ENCODE results near the gene TMEM54. TPM values are rescaled to one million over a fixed set of nuclear protein-coding genes. Genes with fewer than 3 reads are reported as not detected.

Gene TMEM54
- total and polyA plus RNA-seq, 10 of the 15 experiments (the other 5 are each of a cell fraction or from before 2014, with no cell fraction given): 0.07 to 0.94 (median 0.56) TPM; not detected in 1

- TF ChIP-seq, protein P1, sequence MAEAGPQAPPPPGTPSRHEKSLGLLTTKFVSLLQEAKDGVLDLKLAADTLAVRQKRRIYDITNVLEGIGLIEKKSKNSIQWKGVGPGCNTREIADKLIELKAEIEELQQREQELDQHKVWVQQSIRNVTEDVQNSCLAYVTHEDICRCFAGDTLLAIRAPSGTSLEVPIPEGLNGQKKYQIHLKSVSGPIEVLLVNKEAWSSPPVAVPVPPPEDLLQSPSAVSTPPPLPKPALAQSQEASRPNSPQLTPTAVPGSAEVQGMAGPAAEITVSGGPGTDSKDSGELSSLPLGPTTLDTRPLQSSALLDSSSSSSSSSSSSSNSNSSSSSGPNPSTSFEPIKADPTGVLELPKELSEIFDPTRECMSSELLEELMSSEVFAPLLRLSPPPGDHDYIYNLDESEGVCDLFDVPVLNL (IDR thresholded peaks at IDR 0.05; ENCODE audit: low read depth, low read length): no peak
These were observed 38.6 kb upstream of the TMEM54 start (continued) for GRCh38 chr1:32939655-32940371.

DNA sequence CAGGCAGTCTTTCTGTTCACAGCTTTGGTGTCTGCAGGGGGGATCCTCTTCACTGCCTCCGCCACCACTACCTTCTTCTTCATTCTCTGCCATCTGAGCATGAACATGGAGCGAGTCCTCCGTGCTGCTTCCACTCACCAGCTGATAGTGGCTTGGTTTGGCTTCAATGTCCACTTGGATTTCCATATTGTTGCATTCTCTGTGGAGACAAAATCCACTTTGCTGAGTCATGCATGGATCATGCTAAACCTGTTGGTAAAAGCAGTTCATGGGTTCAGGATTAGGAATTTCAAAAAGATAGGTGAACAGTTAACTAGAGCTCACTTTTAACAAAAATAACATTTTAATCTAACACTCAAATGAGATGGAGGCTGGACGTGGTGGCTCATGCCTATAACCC lies 35.9 kb upstream of the TMEM54 start:
- ChIA-PET RAD21 (ENCODE audit: unreplicated experiment) (interaction anchor here (0.6 to 1.2 kb wide), 7 partner anchors 10 to 464 kb away, joined by 3 to 4 read pairs (median 3); no protein-coding TSS in a partner anchor), CTCF (interaction anchor here (1.4 to 8.1 kb wide), 3 partner anchors 11 to 120 kb away, joined by 5 to 183 read pairs (median 6); no protein-coding TSS in a partner anchor), SMC1A (ENCODE audit: uncharacterized antibody, unreplicated experiment) (interaction anchor here (0.7 to 7.2 kb wide), 7 partner anchors 16 to 117 kb away, joined by 3 to 53 read pairs (median 5); no protein-coding TSS in a partner anchor), POLR2A (interaction anchor here (1.0 kb wide), 1 partner anchor 44 kb away, joined by 3 read pairs; no protein-coding TSS in a partner anchor)
- intact Hi-C loops (cut with micrococcal nuclease; ENCODE audit: unreplicated experiment): no loop called here
- Histone ChIP-seq H4K20me1 (ENCODE audit: control insufficient read depth, insufficient read depth) (no peaks in the 10 kb centered on the region), H3K79me2 (ENCODE audit: control insufficient read depth, insufficient read depth, low read length) (no peaks in the 10 kb centered on the region), H3K27ac (ENCODE audit: control insufficient read depth, insufficient read depth) (no peak overlapping the region), H2AFZ (ENCODE audit: control insufficient read depth, low read depth, low read length) (no peak overlapping the region), H3K4me3 (no peak overlapping the region), H3K9ac (ENCODE audit: control insufficient read depth, insufficient read depth, low read length) (no peak overlapping the region), H3K27me3 (replicated peaks in 1 of 2; ENCODE audit: control insufficient read depth in 2 of 2, insufficient read depth in 2 of 2, low read length in 1 of 2) (no peaks in the 10 kb centered on the region), H3K36me3 (ENCODE audit: control insufficient read depth in 2 of 2, insufficient read depth in 2 of 2, low read length in 1 of 2) (peaks cover 10 to 14% of the 10 kb centered on the region in 2 experiments), H3K9me3 (replicated peaks; ENCODE audit: control insufficient read depth, insufficient read depth, low read length) (no peaks in the 10 kb centered on the region), H3K4me2 (ENCODE audit: control insufficient read depth, insufficient read depth) (no peak overlapping the region), H3K4me1 (ENCODE audit: control insufficient read depth, insufficient read depth, low read length) (no peaks in the 10 kb centered on the region)
- in situ Hi-C loops (cut with MboI): loop anchor here (25.0 kb wide), 1 partner anchor 675 kb away; no protein-coding TSS in a partner anchor
- 95% methylated on average over 4 of the region's 4 CpGs for WGBS (ENCODE audit: insufficient coverage, insufficient replicate concordance, low lambda C conversion rate, missing lambda C conversion rate)
- DNase-seq (ENCODE audit: low read depth, low spot score) (no peak), FAIRE-seq (no peak), ATAC-seq (no peak)
- TF ChIP-seq RELB (IDR thresholded peaks at IDR 0.05; ENCODE audit: low read depth) (no peak), SP1 (IDR thresholded peaks at IDR 0.05; ENCODE audit: low read depth, low read length) (no peak), FOXM1 (IDR thresholded peaks at IDR 0.05; ENCODE audit: low read depth, low read length) (no peak)
- BruUV-seq (replicated peaks): no TSS peak

All from GM12878 (cell line).